GM21786 (cell line): ENCODE results near the gene BAZ2B.

Experiments
- ATAC-seq: cut with Tn5 transposase; IDR thresholded peaks from one replicate; pipeline ENCODE4 v1.9.1; 2021; ENCODE audit not compliant: unreplicated experiment

The BAZ2B gene

DNA sequence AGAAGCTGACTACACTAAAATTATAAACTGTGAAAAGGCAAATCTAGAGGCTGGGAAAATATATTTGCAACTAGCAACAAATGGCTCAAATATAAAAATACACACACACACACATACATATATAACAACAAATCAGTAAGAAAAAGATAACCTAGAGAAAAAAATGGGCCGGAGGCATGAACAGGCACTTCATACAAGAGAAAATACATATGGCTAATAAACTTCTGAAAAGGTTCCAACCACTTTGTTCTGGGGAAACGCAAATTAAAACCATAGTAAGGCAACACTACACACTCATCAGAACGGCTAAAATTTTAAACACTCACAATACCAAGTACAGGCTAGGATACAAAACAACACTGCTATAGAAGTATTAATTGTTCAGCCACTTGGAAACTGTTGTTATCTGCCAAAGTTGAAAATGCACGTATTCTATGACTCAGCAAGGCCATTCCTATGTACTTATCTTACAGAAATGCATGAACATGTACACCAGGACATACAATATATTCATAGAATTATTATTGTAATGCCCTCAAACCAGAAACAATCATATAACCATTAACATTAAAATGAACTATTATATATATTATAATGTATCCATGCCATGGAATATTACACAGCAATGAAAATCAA is 345.5 kb downstream of the BAZ2B start:
- ATAC-seq, result no peak
